Measurements from ENCODE around the gene SYNPR.

DNA sequence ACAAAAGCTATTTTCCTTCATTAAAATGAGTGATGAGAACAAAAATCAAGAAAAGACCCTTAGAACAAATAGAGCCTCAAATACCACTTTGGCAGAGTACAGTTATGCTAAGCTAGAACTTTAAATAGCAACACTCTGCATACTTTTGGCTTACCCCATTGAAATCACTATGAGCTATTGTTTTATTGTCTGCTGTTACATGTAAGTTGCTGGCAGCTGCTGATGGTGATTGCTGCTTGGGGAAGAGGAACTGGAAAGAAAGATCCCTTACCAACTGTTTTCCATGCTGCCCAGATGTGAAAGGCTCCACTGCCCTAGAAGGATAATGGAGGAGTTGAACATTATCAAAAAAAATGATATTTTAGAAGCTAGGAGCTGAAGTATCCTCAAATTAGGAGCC, 135.4 kb downstream of the SYNPR start:
- TF ChIP-seq POLR2A (IDR thresholded peaks at IDR 0.05; ENCODE audit: low read length) (no peak), GATA1 (IDR thresholded peaks at IDR 0.05; ENCODE audit: low read depth, low read length) (no peak)

Data from erythroblast (primary cell).